Aorta (tissue), 5 donors: Measurements from ENCODE around the gene TMEM182. TPM values are rescaled to one million over a fixed set of nuclear protein-coding genes. Genes with fewer than 3 reads are reported as not detected.

ENCODE experiments used
- ATAC-seq: fragments of 200-7000 bp; cut with Tn5 transposase; one replicate; pipeline ENCODE4 v1.9.1; 2022; ENCODE audit warnings: moderate library complexity; ENCODE audit not compliant: low FRiP score
- DNase-seq, 2 donors: peaks; one replicate each; pipeline ENCODE4 v3.0.0-alpha.2; 2020
- H3K27ac ChIP-seq, 2 donors: one replicate each; pipeline ENCODE4 v1.5.1; 2013; ENCODE audit warnings: low read length in 2 of 2, mild to moderate bottlenecking in 2 of 2, moderate library complexity in 2 of 2, control low read depth in 1 of 2, inconsistent platforms in 1 of 2, low read depth in 1 of 2
- H3K27me3 ChIP-seq, 2 donors: one replicate each; pipeline ENCODE4 v1.6.1; 2013; ENCODE audit warnings: control low read depth in 1 of 2, low read length in 1 of 2, mild to moderate bottlenecking in 1 of 2, moderate library complexity in 1 of 2; ENCODE audit not compliant: insufficient read depth in 2 of 2, control insufficient read depth in 1 of 2
- H3K36me3 ChIP-seq, 2 donors: one replicate each; pipeline ENCODE4 v1.6.1; 2013; ENCODE audit warnings: control low read depth in 1 of 2, low read length in 1 of 2, mild to moderate bottlenecking in 1 of 2; ENCODE audit not compliant: insufficient read depth in 2 of 2, control insufficient read depth in 1 of 2
- H3K4me1 ChIP-seq, 2 donors: one replicate each; pipeline ENCODE4 v1.6.1; 2013; ENCODE audit warnings: low read length in 2 of 2, control low read depth in 1 of 2, mild to moderate bottlenecking in 1 of 2, moderate library complexity in 1 of 2; ENCODE audit not compliant: insufficient read depth in 2 of 2, control insufficient read depth in 1 of 2
- H3K4me3 ChIP-seq, 2 donors: one replicate each; pipeline ENCODE4 v1.5.1; 2013; ENCODE audit warnings: low read length in 2 of 2, control low read depth in 1 of 2, mild to moderate bottlenecking in 1 of 2
- H3K9me3 ChIP-seq: one replicate; pipeline ENCODE4 v1.6.1; 2013; ENCODE audit warnings: mild to moderate bottlenecking, low read length; ENCODE audit not compliant: control insufficient read depth
- WGBS, 2 donors: extraction: QIAGEN DNeasy Blood & Tissue Kit; methylation state at CpG; one replicate each; pipeline ENCODE4 v1.1.7; 2013; 5-methylcytosine and 5-hydroxymethylcytosine counted together
- intact Hi-C, 2 donors: fragments of 100-400 bp; cut with DNase I; formaldehyde crosslinking; loops; one replicate each; pipeline versions ENCODE4 v1.14.2 to v1.15.0; 2022
- polyA plus RNA-seq, 2 donors: library from polyadenylated mRNA; stranded (reverse); fragments of 200-250 nt; gene quantifications; one replicate each; pipeline ENCODE4 v1.2.3, GENCODE V29; 2013
- total RNA-seq, 2 donors: library from RNA; stranded (reverse); fragmentation: NEBNext Ultra II Directional; extraction: Animal tissue kit (Norgen Biotek cat#: 25700); gene quantifications; one replicate each; pipeline ENCODE4 v1.2.1, GENCODE V29; 2021
- donor health status: healthy with polysubstance abuse.
- donor health status: Bipolar disorder and iron deficiency.
- donor health status: DM: no; HTN: no; CAD: no.
- donor health status: DM: no; HTN: no; CAD: no.
- donor health status: DM: yes; HTN: yes; CAD: no.

TMEM182 gene
- total and polyA plus RNA-seq, 4 donors: 0.56 to 4.5 (median 1.5) TPM

DNA sequence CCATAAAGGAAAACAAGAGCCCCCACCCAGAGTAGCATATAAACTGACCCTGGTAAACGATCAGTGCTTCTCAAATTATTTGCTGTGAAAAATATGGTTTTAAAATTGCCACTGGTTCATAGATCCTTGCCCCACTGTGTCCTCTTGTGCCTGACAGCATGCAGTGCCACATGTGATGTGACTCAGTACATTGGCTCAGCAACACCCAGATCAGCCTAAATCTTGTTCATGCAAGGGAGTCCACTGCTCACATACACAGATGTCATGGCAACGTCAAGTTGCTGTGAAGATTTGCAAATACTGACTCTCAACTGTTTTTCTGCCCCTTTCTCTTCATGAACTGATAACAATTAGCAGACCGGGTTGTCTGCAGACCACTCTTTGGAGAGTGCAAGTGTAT, 91.0 kb downstream of the TMEM182 start:
- 80 to 88% methylated on average over 3 of the region's 3 CpGs for WGBS, 2 donors

More for the DNA sequence above, 91.0 kb downstream of the TMEM182 start:
- peaks cover 0 to 5% of the 10 kb centered on the region in 2 donors for H3K4me1 ChIP-seq
- H3K27ac ChIP-seq: no peak overlapping the region
- intact Hi-C loops: no loop called here
- no peak overlapping the region for H3K4me3 ChIP-seq
- peaks cover 0 to 5% of the 10 kb centered on the region in 2 donors for H3K27me3 ChIP-seq
- H3K9me3 ChIP-seq: no peaks in the 10 kb centered on the region
- no peak for DNase-seq
- H3K36me3 ChIP-seq: no peaks in the 10 kb centered on the region
- no peak for ATAC-seq

Other genes starting within 250 kb of the TMEM182 start
- gene SLC9A2, start 142.5 kb upstream of the TMEM182 start, total RNA-seq: not detected
- gene SLC9A2, start 142.5 kb upstream of the TMEM182 start, polyA plus RNA-seq: under 1 TPM in 1 of 2 donors, not detected in 1; 0.88 TPM